Epithelial cell of proximal tubule (primary cell): ENCODE measurements around the gene MYL9. TPM values are rescaled to one million over a fixed set of nuclear protein-coding genes. Genes with fewer than 3 reads are reported as not detected.

Source experiments
- DNase-seq: peaks from one replicate; pipeline ENCODE4 v3.0.0-alpha.2; 2011; ENCODE audit warnings: low read depth
- H3K4me3 ChIP-seq: 2 replicates; pipeline ENCODE4 v1.5.1; 2011; ENCODE audit warnings: low read depth, mild to moderate bottlenecking, low read length
- total RNA-seq: library from RNA; depleted of rRNA; stranded (reverse); fragments of >200 nt; gene quantifications from 2 replicates; pipeline ENCODE4 v1.2.3, GENCODE V29; 2015
- TF ChIP-seq, protein P1 (sequence below): conservative IDR thresholded peaks from 2 replicates; pipeline ENCODE4 v1.5.1; 2012; ENCODE audit warnings: low read depth, mild to moderate bottlenecking, low read length

Gene MYL9
- total RNA-seq, 1 donor from 2014 or later, result 31.7 TPM

DNA sequence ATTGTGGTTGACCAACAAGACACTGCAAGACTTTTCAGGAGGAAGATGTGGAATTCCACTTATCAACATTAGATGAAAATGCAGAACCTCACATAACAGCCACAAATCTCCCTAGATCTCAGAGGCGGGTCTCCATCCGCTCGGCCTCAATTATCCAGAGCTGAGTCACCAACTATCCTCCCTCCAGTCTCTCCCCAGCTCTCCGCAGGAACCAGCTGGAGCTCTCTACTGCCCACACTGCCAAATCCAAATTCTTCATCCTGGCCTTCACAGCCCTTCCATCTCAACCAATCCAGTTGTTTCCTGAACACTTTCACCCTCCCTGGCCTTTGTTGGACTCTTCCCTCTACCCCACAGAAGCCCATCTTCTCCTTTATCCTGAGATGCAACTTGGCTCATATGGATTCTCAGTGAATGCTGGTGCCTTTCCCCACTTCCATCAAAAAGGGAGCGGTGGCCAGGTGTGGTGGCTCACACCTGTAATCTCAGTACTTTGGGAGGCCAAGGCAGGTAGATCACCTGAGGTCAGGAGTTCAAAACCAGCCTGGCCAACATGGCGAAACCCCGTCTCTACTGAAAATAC is 28.6 kb downstream of the MYL9 start:
- DNase-seq, result no peak
- TF ChIP-seq, protein P1, sequence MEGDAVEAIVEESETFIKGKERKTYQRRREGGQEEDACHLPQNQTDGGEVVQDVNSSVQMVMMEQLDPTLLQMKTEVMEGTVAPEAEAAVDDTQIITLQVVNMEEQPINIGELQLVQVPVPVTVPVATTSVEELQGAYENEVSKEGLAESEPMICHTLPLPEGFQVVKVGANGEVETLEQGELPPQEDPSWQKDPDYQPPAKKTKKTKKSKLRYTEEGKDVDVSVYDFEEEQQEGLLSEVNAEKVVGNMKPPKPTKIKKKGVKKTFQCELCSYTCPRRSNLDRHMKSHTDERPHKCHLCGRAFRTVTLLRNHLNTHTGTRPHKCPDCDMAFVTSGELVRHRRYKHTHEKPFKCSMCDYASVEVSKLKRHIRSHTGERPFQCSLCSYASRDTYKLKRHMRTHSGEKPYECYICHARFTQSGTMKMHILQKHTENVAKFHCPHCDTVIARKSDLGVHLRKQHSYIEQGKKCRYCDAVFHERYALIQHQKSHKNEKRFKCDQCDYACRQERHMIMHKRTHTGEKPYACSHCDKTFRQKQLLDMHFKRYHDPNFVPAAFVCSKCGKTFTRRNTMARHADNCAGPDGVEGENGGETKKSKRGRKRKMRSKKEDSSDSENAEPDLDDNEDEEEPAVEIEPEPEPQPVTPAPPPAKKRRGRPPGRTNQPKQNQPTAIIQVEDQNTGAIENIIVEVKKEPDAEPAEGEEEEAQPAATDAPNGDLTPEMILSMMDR, result no peak

DNA sequence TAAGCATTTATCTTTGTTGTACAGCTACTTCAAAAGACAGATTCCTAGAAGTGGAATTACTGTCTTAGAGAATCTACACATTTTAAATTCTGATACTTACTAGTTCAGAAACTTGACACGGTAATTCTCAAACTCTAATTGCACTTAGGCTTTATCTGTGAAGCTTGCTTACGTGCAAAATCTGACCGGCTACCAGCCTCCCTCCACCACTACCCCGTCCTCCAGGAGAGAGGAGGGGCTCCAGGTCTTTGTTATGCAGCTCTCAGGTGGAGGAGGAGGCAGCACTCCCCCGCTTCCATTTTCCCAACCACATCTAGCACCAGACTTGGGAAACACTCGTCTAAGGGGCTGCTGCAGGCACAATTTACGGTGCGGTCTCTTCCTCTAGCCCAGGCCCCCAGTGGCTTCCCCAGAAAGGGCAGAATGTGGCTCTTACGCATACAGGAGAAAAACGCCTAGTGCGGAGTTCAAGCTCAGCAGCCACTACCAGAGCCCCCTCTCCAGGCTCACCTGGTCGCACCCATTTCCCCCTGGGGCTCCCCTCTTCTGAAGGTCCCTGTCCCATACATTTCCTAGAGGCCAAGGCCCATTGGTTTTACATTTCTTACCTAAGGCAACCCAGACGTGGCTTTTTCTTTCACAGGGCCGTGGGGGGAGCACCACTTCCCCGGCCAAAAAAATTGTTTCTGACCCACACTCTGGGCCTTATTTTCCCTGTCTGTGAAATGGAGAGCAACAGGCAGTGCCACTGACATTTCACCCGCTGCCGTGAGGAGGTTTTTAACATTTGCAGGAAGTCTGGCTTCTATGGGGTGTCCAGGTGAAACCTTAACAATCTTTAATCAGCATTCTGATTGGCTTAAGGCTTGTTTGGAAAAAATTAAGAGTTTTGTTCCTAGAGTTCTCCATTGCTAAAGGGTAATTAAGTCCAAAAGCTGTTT is 30.5 kb downstream of the MYL9 start:
- no peak overlapping the region for H3K4me3 ChIP-seq
- TF ChIP-seq, protein P1, result no peak
- no peak for DNase-seq

More for the DNA sequence above, 28.6 kb downstream of the MYL9 start:
- H3K4me3 ChIP-seq, result no peak overlapping the region

DNA sequence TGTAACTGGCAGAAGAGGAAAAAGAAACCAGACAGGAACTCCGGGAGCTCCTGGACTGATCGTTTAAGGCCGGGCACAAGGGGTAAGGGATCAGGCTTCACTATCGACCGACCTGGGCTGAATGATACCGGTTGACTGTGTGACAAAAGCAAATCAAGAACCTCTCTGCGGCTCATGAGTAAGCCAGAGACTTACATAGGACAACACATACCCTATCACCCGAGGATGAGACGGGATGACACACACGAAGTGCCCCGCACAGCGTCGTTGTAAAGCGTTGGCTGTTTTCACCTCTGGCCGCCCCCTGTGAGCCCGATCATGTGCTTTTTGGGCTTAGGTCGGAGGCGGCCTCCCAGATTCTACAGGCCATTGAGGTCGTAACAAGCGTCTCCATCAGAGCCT is 31.4 kb downstream of the MYL9 start:
- DNase-seq, result no peak
- TF ChIP-seq, protein P1, result no peak
- H3K4me3 ChIP-seq, result peak overlapping the region; percentile 84

DNA sequence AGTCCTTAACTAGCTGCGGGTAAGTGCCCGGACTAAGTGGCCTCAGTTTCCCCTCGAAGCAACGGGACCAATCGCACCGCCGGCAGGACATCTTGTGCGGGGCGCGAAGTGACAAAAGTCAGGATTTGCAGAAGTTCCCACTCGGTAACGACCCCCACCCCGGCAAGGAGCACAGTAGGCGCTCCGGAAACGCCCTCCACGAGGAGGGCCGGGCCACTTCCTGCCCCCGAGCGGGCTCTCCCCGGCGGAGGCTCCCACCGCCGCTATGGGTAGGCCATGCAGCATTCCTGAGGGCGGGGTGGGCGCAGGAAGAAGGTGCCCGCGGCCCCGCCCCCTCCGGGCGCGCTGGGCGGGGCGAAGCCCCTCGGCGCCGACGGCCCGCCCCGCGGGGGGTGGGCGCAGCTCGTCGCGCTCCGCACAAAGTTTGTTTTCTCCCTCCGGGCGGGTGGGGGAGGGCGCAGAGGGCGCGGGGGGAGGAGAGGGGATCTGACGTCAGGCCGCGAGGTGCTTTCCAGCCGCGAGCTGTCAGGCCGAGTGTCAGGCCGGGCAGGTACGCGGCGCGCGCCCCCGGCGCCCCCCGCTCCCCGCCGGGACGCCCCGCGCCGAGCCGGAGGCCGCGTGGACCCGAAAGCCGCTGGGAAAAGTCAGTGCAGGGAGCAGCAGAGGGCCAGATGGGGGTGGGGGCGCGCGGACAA is 31.9 kb downstream of the MYL9 start, which contains the start of gene TGIF2:
Gene TGIF2, plus strand, starts transcription at position 495 of the 695 bp plus-strand sequence. CDS start 5,178 bp downstream, outside the sequence.
- TF ChIP-seq, protein P1, result no peak
- DNase-seq, result no peak
- H3K4me3 ChIP-seq, result peak within 1 kb of the TSS; percentile 84

DNA sequence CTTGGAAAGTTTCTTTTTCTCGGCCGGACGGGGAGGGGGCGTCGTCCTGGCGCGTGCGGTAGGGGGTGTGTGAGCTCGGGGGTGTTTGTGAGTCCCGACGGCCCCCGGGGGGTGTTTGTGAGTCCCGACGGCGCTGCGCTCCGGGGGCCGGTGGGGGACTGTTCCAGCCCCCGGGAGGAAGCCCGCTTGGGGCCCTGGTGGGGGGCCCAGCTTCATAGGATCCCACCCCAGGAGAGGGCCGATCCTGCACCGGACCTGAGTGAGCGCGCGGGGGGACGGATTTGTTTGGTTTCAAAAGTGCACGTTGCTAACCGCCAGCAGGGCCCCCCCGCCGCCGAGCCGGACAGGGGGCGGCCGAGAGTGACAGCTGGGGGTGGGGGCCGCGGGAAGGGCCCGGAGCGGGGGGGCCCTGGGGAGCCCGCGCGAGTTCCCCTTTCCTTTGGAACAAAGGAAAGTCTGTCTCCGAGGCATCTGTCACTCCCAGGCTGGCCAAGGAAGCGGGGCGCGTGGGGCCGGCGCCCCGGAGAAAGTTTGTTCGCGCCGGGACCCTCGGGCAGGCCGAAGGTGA is 32.6 kb downstream of the MYL9 start:
- peak overlapping the region; percentile 84 for H3K4me3 ChIP-seq
- TF ChIP-seq, protein P1, result no peak
- DNase-seq, result no peak

DNA sequence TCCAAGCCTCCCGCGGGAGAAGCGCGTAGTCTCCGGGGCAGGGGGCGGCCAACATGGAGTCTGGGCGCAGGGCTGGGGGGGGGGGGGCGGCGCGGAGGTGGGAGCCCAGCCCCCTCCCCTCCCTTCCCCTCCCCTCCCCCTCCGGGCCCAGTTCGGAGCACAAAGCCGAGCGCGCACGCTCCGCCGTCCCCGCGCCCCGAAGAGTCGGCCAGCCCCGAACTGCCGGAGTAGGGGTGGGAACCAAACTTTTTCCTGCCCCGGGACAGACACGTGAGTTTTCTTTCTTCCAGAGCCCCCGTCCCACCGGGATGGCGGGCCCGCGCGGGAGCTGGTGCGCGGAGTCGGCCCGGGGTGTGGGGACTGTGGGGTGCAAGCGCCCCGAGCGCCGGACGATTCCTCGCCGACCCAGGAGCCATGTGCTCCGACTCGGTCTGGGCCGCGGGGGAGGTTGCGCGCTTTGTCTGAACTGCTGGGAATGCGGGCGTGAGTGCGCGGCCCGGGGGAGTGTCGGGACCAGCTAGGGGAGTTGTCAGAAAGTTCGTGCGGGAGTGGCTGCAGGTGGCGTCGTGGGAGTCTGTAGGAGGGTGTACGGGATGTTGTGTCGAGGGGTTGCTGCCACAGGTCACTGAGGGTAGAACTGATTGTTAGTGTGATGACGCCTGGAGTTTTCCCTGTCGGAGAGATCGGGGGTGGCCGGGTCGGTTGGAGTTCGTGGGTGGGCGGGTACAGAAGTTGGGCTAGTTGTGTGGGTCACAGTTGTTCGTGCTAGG is 33.2 kb downstream of the MYL9 start:
- DNase-seq, result no peak
- peak overlapping the region; percentile 84 for H3K4me3 ChIP-seq
- TF ChIP-seq, protein P1, result no peak
